Psoas muscle (tissue), 8 donors: ENCODE measurements around the gene MDH1. TPM values are rescaled to one million over a fixed set of nuclear protein-coding genes. Genes with fewer than 3 reads are reported as not detected.

Experiments
- ATAC-seq, 4 donors: fragments of 200-7000 bp; cut with Tn5 transposase; one replicate each; pipeline ENCODE4 v1.9.1; 2020; ENCODE audit warnings: moderate library complexity in 3 of 4, mild to moderate bottlenecking in 2 of 4
- DNase-seq, 2 donors: peaks; one replicate each; pipeline ENCODE4 v3.0.0-alpha.2; 2020
- H3K27ac ChIP-seq: fragments of 200-600 bp; one replicate; pipeline ENCODE4 v1.8.0; 2022
- H3K27me3 ChIP-seq, 3 donors: fragments of 200-600 bp in 1 of 3; one replicate each; pipeline versions ENCODE4 v1.6.1 to v1.8.0; 2013 to 2022; ENCODE audit warnings: low read length in 2 of 3, mild to moderate bottlenecking in 2 of 3, moderate library complexity in 1 of 3; ENCODE audit not compliant: insufficient read depth in 3 of 3
- H3K36me3 ChIP-seq, 2 donors: fragments of 200-600 bp in 1 of 2; one replicate each; pipeline versions ENCODE4 v1.6.1 to v1.8.0; 2013 to 2022; ENCODE audit warnings: low read depth in 1 of 2, mild to moderate bottlenecking in 1 of 2, moderate library complexity in 1 of 2; ENCODE audit not compliant: insufficient read depth in 1 of 2
- H3K4me1 ChIP-seq: fragments of 200-600 bp; one replicate; pipeline ENCODE4 v1.8.0; 2022
- H3K4me3 ChIP-seq: fragments of 200-600 bp; one replicate; pipeline ENCODE4 v1.8.0; 2022; ENCODE audit warnings: mild to moderate bottlenecking
- H3K9me3 ChIP-seq: fragments of 200-600 bp; one replicate; pipeline ENCODE4 v1.8.0; 2022
- WGBS, 3 donors: extraction: QIAGEN DNeasy Blood & Tissue Kit; methylation state at CpG; one replicate each; pipeline versions ENCODE4 v1.1.6 to v1.1.7; 2013; 5-methylcytosine and 5-hydroxymethylcytosine counted together
- intact Hi-C, 2 donors: fragments of 100-400 bp; cut with DNase I; formaldehyde crosslinking; loops; one replicate each; pipeline versions ENCODE4 v1.11.0 to v1.14.2; 2022
- long read RNA-seq, 2 donors: library from polyadenylated mRNA; unstranded; transcript quantifications; one replicate each; pipeline ENCODE4 v2.0.0, GENCODE V29; 2021
- polyA plus RNA-seq, 3 donors: library from polyadenylated mRNA; stranded (reverse); fragments of 200-250 nt; gene quantifications; one replicate each; pipeline ENCODE4 v1.2.3, GENCODE V29; 2013
- total RNA-seq, 4 donors: library from RNA; stranded (reverse); fragmentation: NEBNext Ultra II Directional in 2 of 4; extraction: Animal tissue kit (Norgen Biotek cat#: 25700) in 2 of 4; gene quantifications; one replicate each; pipeline versions ENCODE4 v1.2.1 to v1.2.4, GENCODE V29; 2021 to 2023
- TF ChIP-seq, protein P1 (sequence below): fragments of 200-600 bp; IDR thresholded peaks from one replicate; pipeline ENCODE4 v1.8.0; 2022; ENCODE audit warnings: antibody characterized with exemption
- donor health status: healthy with polysubstance abuse.
- donor health status: DM: no; HTN: no; CAD: no; lungs with moderate emphysema.
- donor health status: Bipolar disorder and iron deficiency.
- donor health status: healthy.
- donor health status: DM: yes; HTN: yes; CAD: no.
- donor health status: DM: no; HTN: no; CAD: no.
- donor health status: DM: no; HTN: no; CAD: no.
- donor health status: DM: yes; HTN: yes; CAD: no.

Gene MDH1
- total RNA-seq (100 to 1,000 TPM; 185 to 564 (median 310) TPM), polyA plus RNA-seq (100 to 1,000 TPM; 256 to 457 (median 386) TPM)
- long read RNA-seq, donor 1, transcript MDH1-201 (9 exons, 1,650 nt), result major isoform, 169 of 177 reads
- long read RNA-seq, donor 1, partial matches to known transcripts, result 2 of 177 reads
- long read RNA-seq, donor 1, other reads (novel, unspliced or antisense), result 5 of 177 reads
- long read RNA-seq, donor 2, transcript MDH1-201 (9 exons, 1,650 nt), result major isoform, 409 of 427 reads
- long read RNA-seq, donor 2, partial matches to known transcripts, result 5 of 427 reads
- long read RNA-seq, donor 2, other reads (novel, unspliced or antisense), result 6 of 427 reads

DNA sequence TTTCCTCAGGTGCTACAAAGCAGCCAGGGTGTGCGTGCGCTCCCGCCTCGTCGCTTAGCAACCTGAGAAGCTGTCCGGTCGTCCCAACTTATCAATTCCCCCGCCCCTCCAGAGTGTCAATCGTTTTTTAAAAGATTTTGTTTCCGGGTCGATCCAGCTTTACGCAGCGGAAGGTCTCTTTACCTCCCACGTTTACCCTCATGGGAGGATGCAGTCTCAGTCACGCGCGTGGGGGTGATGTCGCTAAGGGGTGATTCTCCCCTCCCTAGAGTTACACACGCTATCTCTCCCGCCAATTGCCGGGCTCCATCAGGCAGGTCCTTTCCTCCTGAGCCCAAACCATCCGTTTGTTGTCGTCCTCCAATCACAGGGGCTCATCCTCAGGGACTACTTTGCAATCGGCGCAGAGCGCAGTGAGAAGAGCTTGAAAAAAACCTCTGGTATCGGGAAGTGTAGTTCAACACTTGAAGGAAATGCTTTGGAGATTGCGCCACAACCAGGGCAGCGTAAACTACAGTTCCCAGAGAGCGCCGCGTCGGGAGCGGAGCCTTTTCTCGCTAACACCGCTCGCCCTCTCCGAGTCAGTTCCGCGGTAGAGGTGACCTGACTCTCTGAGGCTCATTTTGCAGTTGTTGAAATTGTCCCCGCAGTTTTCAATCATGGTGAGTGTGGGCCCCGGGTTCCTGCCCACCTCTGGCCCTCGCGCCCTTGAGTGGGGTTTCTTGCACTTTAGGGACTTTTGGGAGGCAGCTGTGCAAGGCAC, at the start of gene MDH1, which contains the start of gene WDPCP:
MDH1 (plus strand) TSS at position 579 of the 763 bp plus-strand sequence; CDS start at position 660, 81 bp downstream.
WDPCP (minus strand) TSS at position 93 of the 763 bp plus-strand sequence. CDS start 206 bp downstream, outside the sequence.
- Histone ChIP-seq H3K27ac (peak within 1 kb of the TSS; percentile 76), H3K4me1 (peaks cover 43% of the 10 kb centered on the region), H3K27me3 (no peaks in the 10 kb centered on the region), H3K9me3 (no peaks in the 10 kb centered on the region), H3K36me3 (peaks cover 0 to 5% of the 10 kb centered on the region in 2 donors), H3K4me3 (peak within 1 kb of the TSS; percentile 79)
- TF ChIP-seq, protein P1, sequence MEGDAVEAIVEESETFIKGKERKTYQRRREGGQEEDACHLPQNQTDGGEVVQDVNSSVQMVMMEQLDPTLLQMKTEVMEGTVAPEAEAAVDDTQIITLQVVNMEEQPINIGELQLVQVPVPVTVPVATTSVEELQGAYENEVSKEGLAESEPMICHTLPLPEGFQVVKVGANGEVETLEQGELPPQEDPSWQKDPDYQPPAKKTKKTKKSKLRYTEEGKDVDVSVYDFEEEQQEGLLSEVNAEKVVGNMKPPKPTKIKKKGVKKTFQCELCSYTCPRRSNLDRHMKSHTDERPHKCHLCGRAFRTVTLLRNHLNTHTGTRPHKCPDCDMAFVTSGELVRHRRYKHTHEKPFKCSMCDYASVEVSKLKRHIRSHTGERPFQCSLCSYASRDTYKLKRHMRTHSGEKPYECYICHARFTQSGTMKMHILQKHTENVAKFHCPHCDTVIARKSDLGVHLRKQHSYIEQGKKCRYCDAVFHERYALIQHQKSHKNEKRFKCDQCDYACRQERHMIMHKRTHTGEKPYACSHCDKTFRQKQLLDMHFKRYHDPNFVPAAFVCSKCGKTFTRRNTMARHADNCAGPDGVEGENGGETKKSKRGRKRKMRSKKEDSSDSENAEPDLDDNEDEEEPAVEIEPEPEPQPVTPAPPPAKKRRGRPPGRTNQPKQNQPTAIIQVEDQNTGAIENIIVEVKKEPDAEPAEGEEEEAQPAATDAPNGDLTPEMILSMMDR, result no peak
- intact Hi-C loops, result loop anchor here in 1 of 2 donors (5.0 kb wide), 1 partner anchor 254 kb away; the partner anchor contains the start of gene UGP2
- ATAC-seq (peak; percentile 91 to 95 (median 92)), DNase-seq (peak; percentile 93 to 95)
- 0% methylated on average over 44 of the region's 44 CpGs for WGBS, 3 donors

DNA sequence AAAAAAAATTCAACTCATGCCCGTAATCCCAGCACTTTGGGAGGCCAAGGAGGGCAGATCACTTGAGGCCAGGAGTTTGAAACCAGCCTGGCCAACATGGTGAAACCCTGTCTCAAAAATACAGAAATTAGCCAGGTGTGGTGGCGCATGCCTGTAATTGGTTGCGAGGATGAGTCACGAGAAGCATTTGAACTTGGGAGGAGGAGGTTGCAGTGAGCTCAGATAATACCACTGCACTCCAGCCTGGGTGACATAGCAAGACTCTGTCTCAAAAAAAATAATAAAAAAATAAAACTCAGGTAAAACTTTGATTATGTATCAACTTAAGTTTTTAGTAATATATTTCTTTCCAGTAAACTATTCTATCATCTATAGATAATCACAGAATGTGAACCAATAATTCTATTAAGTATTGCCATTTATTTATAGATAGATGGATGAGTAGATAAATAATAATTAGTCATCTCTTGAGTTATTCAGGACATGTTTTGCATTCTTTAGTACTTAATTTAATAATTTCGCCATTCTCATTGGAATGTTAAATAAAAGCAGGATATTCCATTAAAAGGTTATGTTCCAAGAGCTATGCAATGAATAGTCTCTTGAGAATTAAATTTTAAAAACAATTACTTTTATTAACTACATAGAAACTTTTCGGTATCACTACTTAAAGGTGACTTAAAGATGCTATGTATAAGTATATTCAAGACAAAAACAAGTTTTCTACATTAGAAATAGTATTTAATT, 49.2 kb upstream of the MDH1 start:
- DNase-seq, result no peak
- no peak overlapping the region for H3K4me3 ChIP-seq
- WGBS, 3 donors, result 93 to 97% (median 93%) methylated on average over 6 of the region's 6 CpGs
- intact Hi-C loops, result loop anchor here in 1 of 2 donors (5.0 kb wide), 1 partner anchor 1317 kb away; no protein-coding TSS in a partner anchor
- ATAC-seq, result no peak
- TF ChIP-seq, protein P1, result no peak
- no peaks in the 10 kb centered on the region for H3K27me3 ChIP-seq
- H3K27ac ChIP-seq, result no peak overlapping the region
- no peaks in the 10 kb centered on the region for H3K36me3 ChIP-seq
- H3K4me1 ChIP-seq, result no peaks in the 10 kb centered on the region
- H3K9me3 ChIP-seq, result no peaks in the 10 kb centered on the region

DNA sequence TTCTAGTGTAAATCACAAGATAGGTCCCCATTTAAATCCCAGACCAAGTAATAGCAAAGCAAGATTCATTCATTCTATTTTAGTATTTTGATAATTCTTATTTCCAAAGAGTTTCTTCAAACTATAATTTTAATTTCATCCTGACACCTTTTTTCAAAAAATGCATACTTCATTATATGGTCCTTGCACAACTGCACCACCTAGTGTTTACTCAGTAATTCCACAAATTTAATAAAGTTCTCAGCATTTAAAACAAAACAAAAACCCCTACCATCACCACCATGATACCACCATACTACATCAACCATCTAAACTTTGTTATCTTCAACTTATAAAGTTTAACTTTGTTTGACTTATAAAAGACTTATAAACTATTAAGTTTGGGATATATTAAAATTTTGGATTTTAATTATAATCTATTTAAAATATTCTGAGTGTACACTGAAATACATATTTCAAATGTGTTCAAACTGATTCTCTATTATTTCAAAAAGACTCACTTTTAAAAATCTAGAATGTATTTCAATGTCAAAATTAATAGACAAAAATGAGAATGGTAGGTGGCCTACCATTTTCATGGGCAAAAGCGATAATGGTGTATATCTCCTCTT, 44.6 kb upstream of the MDH1 start:
- WGBS, 3 donors, result 93 to 100% (median 100%) methylated on average over 1 of the region's 1 CpG
- no peaks in the 10 kb centered on the region for H3K9me3 ChIP-seq
- intact Hi-C loops, result loop anchor here in 1 of 2 donors (5.0 kb wide), 1 partner anchor 1322 kb away; no protein-coding TSS in a partner anchor
- TF ChIP-seq, protein P1, result peak; percentile 38
- no peaks in the 10 kb centered on the region for H3K4me1 ChIP-seq
- no peaks in the 10 kb centered on the region for H3K36me3 ChIP-seq
- no peak for ATAC-seq
- no peaks in the 10 kb centered on the region for H3K27me3 ChIP-seq
- H3K27ac ChIP-seq, result no peak overlapping the region
- no peak for DNase-seq
- H3K4me3 ChIP-seq, result no peak overlapping the region

DNA sequence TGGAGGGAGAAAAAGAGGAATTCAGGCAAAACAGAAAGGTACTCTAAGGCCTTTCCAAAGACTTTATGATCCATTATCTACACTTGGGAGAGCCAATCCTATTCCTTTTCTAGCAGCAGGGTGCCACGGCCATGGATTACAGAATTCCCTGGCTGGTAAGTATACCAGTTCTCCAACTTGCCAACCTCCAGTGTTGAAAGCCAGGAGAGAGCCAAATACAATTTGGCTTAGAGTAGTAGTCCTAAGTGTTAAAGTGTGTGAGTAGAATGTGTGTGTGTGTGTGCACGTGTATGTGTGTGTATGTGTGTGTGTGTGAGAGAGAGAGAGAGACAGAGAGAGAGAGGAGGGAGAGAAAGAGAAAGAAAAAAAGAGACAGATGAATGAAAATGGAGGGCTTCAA, 43.7 kb upstream of the MDH1 start:
- TF ChIP-seq, protein P1, result no peak
- H3K36me3 ChIP-seq, result no peaks in the 10 kb centered on the region
- WGBS, 3 donors, result 29 to 41% (median 31%) methylated on average over 2 of the region's 2 CpGs
- H3K9me3 ChIP-seq, result no peaks in the 10 kb centered on the region
- no peaks in the 10 kb centered on the region for H3K4me1 ChIP-seq
- intact Hi-C loops, result no loop called here
- no peak for DNase-seq
- H3K4me3 ChIP-seq, result no peak overlapping the region
- H3K27ac ChIP-seq, result no peak overlapping the region
- no peaks in the 10 kb centered on the region for H3K27me3 ChIP-seq
- peak in 1 of 4 donors; percentile 43 for ATAC-seq
